ENCODE results near the gene ZNF2.

- TF ChIP-seq POLR2A (IDR thresholded peaks at IDR 0.05) (no peak), CTCF (IDR thresholded peaks at IDR 0.05) (no peak)
Observed at GRCh38 chr2:95185973-95186372, 20.4 kb downstream of the ZNF2 start.
